Gastrocnemius medialis (tissue), 4 donors: ENCODE data around the gene METTL23.

Experiments used
- POLR2A ChIP-seq, 2 donors: fragments of 450-650 bp; IDR thresholded peaks; one replicate each; pipeline ENCODE4 v1.6.1; 2017; ENCODE audit warnings: antibody characterized with exemption in 2 of 2, mild to moderate bottlenecking in 2 of 2, moderate library complexity in 2 of 2
- TF ChIP-seq, protein P1 (sequence below), 5 experiments: fragments of 450-650 bp in 3 of 5; fragments of 200-600 bp in 2 of 5; sonication (generic) in 2 of 5; IDR thresholded peaks in 4 of 5; conservative IDR thresholded peaks in 1 of 5; 1 replicate in 4 of 5; 2 replicates in 1 of 5; pipeline ENCODE4 v1.5.1; 2016 to 2019; ENCODE audit warnings: antibody characterized with exemption in 5 of 5, mild to moderate bottlenecking in 3 of 5, moderate library complexity in 3 of 5

DNA sequence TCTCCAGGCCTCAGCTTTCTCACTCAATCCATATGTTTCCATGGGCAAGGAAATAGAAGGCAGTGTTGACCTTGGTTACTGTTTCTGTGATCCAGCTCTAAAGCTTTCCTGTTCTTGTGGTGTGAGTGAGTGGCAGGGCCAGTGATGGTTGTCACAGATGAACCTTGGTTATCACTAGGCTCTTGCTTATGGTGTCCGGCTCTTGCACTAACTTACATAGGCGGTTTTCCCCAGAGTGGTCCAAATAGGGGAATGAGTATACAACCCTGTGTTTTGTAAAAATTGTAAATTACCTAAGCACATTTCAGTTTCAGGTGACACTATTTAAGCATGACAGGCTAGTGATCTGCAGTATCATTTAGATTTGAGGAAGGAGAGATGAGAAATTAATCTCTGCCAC is 18.1 kb downstream of the METTL23 start:
- TF ChIP-seq, protein P1, sequence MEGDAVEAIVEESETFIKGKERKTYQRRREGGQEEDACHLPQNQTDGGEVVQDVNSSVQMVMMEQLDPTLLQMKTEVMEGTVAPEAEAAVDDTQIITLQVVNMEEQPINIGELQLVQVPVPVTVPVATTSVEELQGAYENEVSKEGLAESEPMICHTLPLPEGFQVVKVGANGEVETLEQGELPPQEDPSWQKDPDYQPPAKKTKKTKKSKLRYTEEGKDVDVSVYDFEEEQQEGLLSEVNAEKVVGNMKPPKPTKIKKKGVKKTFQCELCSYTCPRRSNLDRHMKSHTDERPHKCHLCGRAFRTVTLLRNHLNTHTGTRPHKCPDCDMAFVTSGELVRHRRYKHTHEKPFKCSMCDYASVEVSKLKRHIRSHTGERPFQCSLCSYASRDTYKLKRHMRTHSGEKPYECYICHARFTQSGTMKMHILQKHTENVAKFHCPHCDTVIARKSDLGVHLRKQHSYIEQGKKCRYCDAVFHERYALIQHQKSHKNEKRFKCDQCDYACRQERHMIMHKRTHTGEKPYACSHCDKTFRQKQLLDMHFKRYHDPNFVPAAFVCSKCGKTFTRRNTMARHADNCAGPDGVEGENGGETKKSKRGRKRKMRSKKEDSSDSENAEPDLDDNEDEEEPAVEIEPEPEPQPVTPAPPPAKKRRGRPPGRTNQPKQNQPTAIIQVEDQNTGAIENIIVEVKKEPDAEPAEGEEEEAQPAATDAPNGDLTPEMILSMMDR (IDR thresholded peaks at IDR 0.05 in 4 of 5, conservative IDR thresholded peaks at IDR 0.05 in 1 of 5), result no peak
- TF ChIP-seq POLR2A (IDR thresholded peaks at IDR 0.05), result no peak
